Measurements from ENCODE around the gene CA9.

- TF ChIP-seq, protein P1, sequence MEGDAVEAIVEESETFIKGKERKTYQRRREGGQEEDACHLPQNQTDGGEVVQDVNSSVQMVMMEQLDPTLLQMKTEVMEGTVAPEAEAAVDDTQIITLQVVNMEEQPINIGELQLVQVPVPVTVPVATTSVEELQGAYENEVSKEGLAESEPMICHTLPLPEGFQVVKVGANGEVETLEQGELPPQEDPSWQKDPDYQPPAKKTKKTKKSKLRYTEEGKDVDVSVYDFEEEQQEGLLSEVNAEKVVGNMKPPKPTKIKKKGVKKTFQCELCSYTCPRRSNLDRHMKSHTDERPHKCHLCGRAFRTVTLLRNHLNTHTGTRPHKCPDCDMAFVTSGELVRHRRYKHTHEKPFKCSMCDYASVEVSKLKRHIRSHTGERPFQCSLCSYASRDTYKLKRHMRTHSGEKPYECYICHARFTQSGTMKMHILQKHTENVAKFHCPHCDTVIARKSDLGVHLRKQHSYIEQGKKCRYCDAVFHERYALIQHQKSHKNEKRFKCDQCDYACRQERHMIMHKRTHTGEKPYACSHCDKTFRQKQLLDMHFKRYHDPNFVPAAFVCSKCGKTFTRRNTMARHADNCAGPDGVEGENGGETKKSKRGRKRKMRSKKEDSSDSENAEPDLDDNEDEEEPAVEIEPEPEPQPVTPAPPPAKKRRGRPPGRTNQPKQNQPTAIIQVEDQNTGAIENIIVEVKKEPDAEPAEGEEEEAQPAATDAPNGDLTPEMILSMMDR (IDR thresholded peaks at IDR 0.05; ENCODE audit: insufficient read depth, low read length), result no peak
- TF ChIP-seq POLR2AphosphoS5 (IDR thresholded peaks at IDR 0.05; ENCODE audit: low read depth) (no peak), GABPA (IDR thresholded peaks at IDR 0.05; ENCODE audit: low read depth) (no peak)
- TF ChIP-seq, protein P2, sequence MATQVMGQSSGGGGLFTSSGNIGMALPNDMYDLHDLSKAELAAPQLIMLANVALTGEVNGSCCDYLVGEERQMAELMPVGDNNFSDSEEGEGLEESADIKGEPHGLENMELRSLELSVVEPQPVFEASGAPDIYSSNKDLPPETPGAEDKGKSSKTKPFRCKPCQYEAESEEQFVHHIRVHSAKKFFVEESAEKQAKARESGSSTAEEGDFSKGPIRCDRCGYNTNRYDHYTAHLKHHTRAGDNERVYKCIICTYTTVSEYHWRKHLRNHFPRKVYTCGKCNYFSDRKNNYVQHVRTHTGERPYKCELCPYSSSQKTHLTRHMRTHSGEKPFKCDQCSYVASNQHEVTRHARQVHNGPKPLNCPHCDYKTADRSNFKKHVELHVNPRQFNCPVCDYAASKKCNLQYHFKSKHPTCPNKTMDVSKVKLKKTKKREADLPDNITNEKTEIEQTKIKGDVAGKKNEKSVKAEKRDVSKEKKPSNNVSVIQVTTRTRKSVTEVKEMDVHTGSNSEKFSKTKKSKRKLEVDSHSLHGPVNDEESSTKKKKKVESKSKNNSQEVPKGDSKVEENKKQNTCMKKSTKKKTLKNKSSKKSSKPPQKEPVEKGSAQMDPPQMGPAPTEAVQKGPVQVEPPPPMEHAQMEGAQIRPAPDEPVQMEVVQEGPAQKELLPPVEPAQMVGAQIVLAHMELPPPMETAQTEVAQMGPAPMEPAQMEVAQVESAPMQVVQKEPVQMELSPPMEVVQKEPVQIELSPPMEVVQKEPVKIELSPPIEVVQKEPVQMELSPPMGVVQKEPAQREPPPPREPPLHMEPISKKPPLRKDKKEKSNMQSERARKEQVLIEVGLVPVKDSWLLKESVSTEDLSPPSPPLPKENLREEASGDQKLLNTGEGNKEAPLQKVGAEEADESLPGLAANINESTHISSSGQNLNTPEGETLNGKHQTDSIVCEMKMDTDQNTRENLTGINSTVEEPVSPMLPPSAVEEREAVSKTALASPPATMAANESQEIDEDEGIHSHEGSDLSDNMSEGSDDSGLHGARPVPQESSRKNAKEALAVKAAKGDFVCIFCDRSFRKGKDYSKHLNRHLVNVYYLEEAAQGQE (IDR thresholded peaks at IDR 0.05; ENCODE audit: insufficient replicate concordance, low read depth), result no peak
These were observed 26.3 kb downstream of the CA9 start for GRCh38 chr9:35700031-35700430.

Data from HL-60 (cell line).